Fibroblast of lung (primary cell): ENCODE data around the gene SMYD1. TPM values are rescaled to one million over a fixed set of nuclear protein-coding genes. Genes with fewer than 3 reads are reported as not detected.

ENCODE experiments used
- DNase-seq, 2 donors: peaks; one replicate each; pipeline versions ENCODE4 v3.0.0 to v3.0.0-alpha.2; 2010; ENCODE audit warnings: low read depth in 2 of 2
- H2AFZ ChIP-seq: 2 replicates; pipeline ENCODE4 v1.5.1; 2012; ENCODE audit warnings: low read length, control low read depth, inconsistent platforms
- H3K27ac ChIP-seq: 2 replicates; pipeline ENCODE4 v1.5.1; 2011; ENCODE audit warnings: low read length, control low read depth; ENCODE audit not compliant: insufficient read depth
- H3K27me3 ChIP-seq: 2 replicates; pipeline ENCODE4 v1.5.1; 2011; ENCODE audit warnings: mild to moderate bottlenecking, low read length; ENCODE audit not compliant: control insufficient read depth, insufficient read depth
- H3K36me3 ChIP-seq: 2 replicates; pipeline ENCODE4 v1.5.1; 2011; ENCODE audit warnings: low read length; ENCODE audit not compliant: control insufficient read depth, insufficient read depth
- H3K4me1 ChIP-seq: 2 replicates; pipeline ENCODE4 v1.5.1; 2011; ENCODE audit warnings: low read length; ENCODE audit not compliant: control insufficient read depth, insufficient read depth; ENCODE audit errors: extremely low read depth
- H3K4me2 ChIP-seq: 2 replicates; pipeline ENCODE4 v1.5.1; 2011; ENCODE audit warnings: low read length, control low read depth; ENCODE audit not compliant: insufficient read depth; ENCODE audit errors: extremely low read depth
- H3K4me3 ChIP-seq, 4 experiments: fragments of 200-600 bp in 1 of 4; sonication (generic) in 1 of 4; replicated peaks in 1 of 4; 2 replicates each; pipeline ENCODE4 v1.5.1; 2011 to 2016; ENCODE audit warnings: low read length in 4 of 4, low read depth in 3 of 4, mild to moderate bottlenecking in 3 of 4, control low read depth in 2 of 4, inconsistent platforms in 1 of 4, mixed read lengths in 1 of 4; ENCODE audit not compliant: insufficient read depth in 1 of 4; ENCODE audit errors: control extremely low read depth in 1 of 4
- H3K79me2 ChIP-seq: 2 replicates; pipeline ENCODE4 v1.5.1; 2012; ENCODE audit warnings: mild to moderate bottlenecking, low read length, inconsistent platforms; ENCODE audit not compliant: control insufficient read depth, insufficient read depth
- H3K9ac ChIP-seq: 2 replicates; pipeline ENCODE4 v1.5.1; 2011; ENCODE audit warnings: mild to moderate bottlenecking, low read length, control low read depth; ENCODE audit not compliant: insufficient read depth
- H3K9me3 ChIP-seq: 2 replicates; pipeline ENCODE4 v1.5.1; 2012; ENCODE audit warnings: low read depth, low read length; ENCODE audit not compliant: control insufficient read depth, insufficient read depth
- H4K20me1 ChIP-seq: 2 replicates; pipeline ENCODE4 v1.5.1; 2011; ENCODE audit warnings: low read length; ENCODE audit not compliant: control insufficient read depth, insufficient read depth; ENCODE audit errors: extremely low read depth
- EZH2 ChIP-seq: IDR thresholded peaks from 2 replicates; pipeline ENCODE4 v1.5.1; 2012; ENCODE audit warnings: low read length, control low read depth, mild to moderate bottlenecking; ENCODE audit errors: missing control alignments
- polyA plus RNA-seq, 2 donors: library from polyadenylated mRNA; depleted of rRNA in 1 of 2; stranded (reverse) in 1 of 2; unstranded in 1 of 2; fragments of >200 nt; gene quantifications; 2 replicates each; pipeline ENCODE4 v1.2.1, GENCODE V29; 2011 to 2012; ENCODE audit warnings: missing spikeins in 1 of 2
- total RNA-seq: library from RNA; depleted of rRNA; stranded (reverse); fragments of >200 nt; gene quantifications from 2 replicates; pipeline ENCODE4 v1.2.1, GENCODE V29; 2014
- TF ChIP-seq, protein P1 (sequence below), 2 donors: IDR thresholded peaks in 1 of 2; conservative IDR thresholded peaks in 1 of 2; 1 replicate in 1 of 2; 2 replicates in 1 of 2; pipeline ENCODE4 v1.5.1; 2011 to 2012; ENCODE audit warnings: low read length in 2 of 2, control low read depth in 1 of 2, inconsistent platforms in 1 of 2, low read depth in 1 of 2, mild to moderate bottlenecking in 1 of 2

The SMYD1 gene
- total and polyA plus RNA-seq, 2 donors (not counting 1 experiment from before 2014, with no cell fraction given), result not detected

- Histone ChIP-seq H3K4me3 (no peak overlapping the region), H3K4me2 (no peak overlapping the region), H3K27ac (no peak overlapping the region), H3K36me3 (no peaks in the 10 kb centered on the region), H3K79me2 (no peaks in the 10 kb centered on the region), H3K9ac (no peak overlapping the region), H2AFZ (no peak overlapping the region), H4K20me1 (no peaks in the 10 kb centered on the region), H3K9me3 (no peaks in the 10 kb centered on the region), H3K27me3 (peaks cover 7% of the 10 kb centered on the region), H3K4me1 (no peaks in the 10 kb centered on the region)
- no peak for DNase-seq
- TF ChIP-seq, protein P1, sequence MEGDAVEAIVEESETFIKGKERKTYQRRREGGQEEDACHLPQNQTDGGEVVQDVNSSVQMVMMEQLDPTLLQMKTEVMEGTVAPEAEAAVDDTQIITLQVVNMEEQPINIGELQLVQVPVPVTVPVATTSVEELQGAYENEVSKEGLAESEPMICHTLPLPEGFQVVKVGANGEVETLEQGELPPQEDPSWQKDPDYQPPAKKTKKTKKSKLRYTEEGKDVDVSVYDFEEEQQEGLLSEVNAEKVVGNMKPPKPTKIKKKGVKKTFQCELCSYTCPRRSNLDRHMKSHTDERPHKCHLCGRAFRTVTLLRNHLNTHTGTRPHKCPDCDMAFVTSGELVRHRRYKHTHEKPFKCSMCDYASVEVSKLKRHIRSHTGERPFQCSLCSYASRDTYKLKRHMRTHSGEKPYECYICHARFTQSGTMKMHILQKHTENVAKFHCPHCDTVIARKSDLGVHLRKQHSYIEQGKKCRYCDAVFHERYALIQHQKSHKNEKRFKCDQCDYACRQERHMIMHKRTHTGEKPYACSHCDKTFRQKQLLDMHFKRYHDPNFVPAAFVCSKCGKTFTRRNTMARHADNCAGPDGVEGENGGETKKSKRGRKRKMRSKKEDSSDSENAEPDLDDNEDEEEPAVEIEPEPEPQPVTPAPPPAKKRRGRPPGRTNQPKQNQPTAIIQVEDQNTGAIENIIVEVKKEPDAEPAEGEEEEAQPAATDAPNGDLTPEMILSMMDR (conservative IDR thresholded peaks at IDR 0.05 in 1 of 2, IDR thresholded peaks at IDR 0.05 in 1 of 2; ENCODE audit: low read depth in 1 of 2, low read length in 2 of 2), result no peak
- no peak for TF ChIP-seq EZH2
These were observed 56.6 kb downstream of the SMYD1 start for GRCh38 chr2:88123975-88124917.

DNA sequence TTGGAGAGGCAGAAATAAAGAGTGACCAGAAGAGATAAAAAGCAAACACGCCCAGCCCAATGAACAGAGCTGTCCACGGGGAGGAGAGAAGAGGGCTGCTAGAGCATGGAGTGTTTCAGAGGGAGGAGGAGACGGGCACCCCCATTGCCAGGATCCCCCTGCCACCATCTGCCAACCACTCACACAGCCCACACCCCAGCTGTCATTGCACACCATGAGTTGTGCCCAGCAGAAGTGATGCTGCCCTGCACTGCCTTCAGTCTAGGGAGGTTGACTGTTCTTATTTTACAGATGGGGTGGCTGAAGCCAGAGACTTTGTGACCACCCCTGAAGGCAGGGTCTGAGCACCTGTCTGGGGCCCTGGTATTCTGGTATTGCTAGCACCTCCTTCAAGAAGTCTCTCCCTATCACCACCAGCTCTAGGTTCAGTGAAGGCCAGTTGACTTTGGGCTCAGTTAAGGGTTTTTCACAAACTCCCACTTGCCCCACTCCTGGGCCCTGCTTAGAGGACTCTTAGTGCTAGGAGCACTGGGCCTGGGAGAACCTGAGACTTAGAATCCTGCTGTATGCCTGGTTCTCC, 57.8 kb downstream of the SMYD1 start:
- no peak overlapping the region for H3K27ac ChIP-seq
- H3K79me2 ChIP-seq, result no peaks in the 10 kb centered on the region
- no peaks in the 10 kb centered on the region for H3K36me3 ChIP-seq
- DNase-seq, result no peak
- no peak overlapping the region for H3K9ac ChIP-seq
- no peak for TF ChIP-seq EZH2
- TF ChIP-seq, protein P1 (conservative IDR thresholded peaks at IDR 0.05 in 1 of 2, IDR thresholded peaks at IDR 0.05 in 1 of 2; ENCODE audit: low read depth in 1 of 2, low read length in 2 of 2), result no peak
- H4K20me1 ChIP-seq, result no peaks in the 10 kb centered on the region
- no peak overlapping the region for H3K4me3 ChIP-seq
- peaks cover 7% of the 10 kb centered on the region for H3K27me3 ChIP-seq
- H3K9me3 ChIP-seq, result no peaks in the 10 kb centered on the region
- H3K4me1 ChIP-seq, result no peaks in the 10 kb centered on the region
- no peak overlapping the region for H3K4me2 ChIP-seq
- H2AFZ ChIP-seq, result no peak overlapping the region

- Histone ChIP-seq H3K4me1 (no peaks in the 10 kb centered on the region), H3K27me3 (peaks cover 7% of the 10 kb centered on the region), H3K4me3 (no peak overlapping the region), H3K27ac (no peak overlapping the region), H3K79me2 (no peaks in the 10 kb centered on the region), H3K9ac (no peak overlapping the region), H2AFZ (no peak overlapping the region), H3K9me3 (no peaks in the 10 kb centered on the region), H3K4me2 (no peak overlapping the region), H4K20me1 (no peaks in the 10 kb centered on the region), H3K36me3 (no peaks in the 10 kb centered on the region)
- no peak for TF ChIP-seq EZH2
- TF ChIP-seq, protein P1 (conservative IDR thresholded peaks at IDR 0.05 in 1 of 2, IDR thresholded peaks at IDR 0.05 in 1 of 2; ENCODE audit: low read depth in 1 of 2, low read length in 2 of 2), result no peak
- no peak for DNase-seq
These were observed 58.5 kb downstream of the SMYD1 start for GRCh38 chr2:88125924-88126771.
